Activated T-cell treated with anti-CD3 and anti-CD28 coated beads, Interleukin-2, amount 50 U/mL, for 48 hours (primary cell): ENCODE results near the gene DENND5A.
"Not testable (repeated sequence)": the region's sequence is repeated elsewhere in the genome, so short reads cannot be mapped to it uniquely, and the experiment has no call there.

ENCODE experiments used
- DNase-seq, 2 experiments: peaks; one replicate each; pipeline ENCODE4 v3.0.0-alpha.2; 2020

The DENND5A gene

DNA sequence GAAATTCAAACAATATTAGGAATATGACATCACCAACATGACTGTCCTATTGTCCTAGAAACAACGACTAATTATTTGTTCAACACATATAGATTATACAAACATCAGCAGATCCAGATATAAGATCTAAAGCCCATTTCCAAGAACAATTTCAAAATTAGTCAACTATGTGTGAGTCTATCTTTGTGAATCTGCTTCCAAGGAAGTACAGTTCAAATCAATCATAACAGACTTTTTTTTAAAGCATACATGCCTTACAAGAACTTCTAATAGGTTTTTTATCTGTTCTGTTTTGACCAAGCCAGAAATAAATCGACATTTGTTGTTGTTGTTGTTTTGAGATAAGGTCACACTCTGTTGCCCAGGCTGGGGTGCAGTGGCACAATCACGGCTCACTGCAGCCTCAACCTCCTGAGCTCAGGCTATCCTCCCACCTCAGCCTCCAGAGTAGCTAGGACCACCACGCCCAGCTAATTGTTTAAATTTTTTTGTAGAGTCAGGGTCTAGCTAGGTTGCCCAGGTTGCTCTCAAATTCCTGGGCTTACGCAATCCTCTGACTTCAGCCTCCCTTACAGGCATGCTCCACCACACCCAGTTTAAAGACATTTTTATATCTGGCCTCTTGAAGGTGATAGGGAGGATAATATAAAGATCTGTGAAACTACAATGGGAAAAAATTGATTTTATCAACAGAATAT lies 54.8 kb downstream of the DENND5A start:
- DNase-seq, result no peak

DNA sequence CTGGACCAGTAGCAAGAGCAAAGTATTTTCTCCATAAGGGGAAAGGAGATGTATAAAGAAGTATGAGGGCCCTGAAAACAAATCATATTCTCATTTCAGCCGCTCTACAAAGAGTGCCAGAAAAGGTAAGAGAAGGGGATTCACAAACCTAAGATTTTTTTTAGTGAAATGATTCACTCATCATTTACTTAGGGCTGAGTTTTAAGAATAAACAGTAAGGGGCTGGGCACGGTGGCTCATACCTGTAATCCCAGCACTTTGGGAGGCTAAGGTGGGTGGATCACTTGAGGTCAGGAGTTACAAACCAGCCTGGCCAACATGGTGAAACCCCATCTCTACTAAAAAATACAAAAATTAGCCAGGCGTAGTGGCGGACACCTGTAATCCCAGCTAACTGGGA lies 55.5 kb downstream of the DENND5A start:
- peak in 1 of 2 experiments; percentile 31 for DNase-seq

DNA sequence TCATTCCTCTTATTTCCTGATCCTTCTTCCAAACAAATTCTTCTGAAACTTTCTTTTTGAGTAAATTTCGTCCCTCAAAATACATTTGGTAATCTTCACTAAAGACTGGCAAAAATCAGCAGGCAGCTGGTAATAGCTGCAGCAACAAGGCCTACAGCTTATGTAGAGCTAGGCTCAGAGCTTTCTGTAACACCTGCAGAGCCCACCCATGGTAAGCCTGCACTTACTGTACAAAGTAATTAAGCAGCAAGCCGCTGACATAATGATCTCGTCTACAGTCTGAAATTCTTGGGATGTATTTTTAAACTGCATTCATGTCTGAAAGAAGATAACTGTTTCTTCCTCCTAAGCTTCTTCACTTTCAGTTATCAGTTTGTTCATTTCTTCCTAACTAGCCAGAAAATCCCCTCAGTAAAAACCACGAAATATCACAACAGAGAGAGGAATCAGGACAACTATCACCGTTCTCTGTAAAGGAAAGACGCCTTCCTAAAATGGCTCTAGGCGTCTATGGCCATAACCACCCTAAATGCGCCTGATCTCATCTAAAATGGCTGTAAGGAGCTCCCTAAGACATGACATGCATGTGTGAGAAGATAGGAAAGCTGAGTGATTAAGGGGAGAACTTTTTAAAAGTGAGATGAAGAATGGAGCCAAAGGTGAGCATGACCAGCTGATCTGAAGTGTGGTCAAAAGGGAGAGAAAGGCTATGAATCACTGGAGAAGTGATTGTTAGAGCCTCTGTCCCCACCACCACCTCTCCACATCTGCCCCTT lies 56.2 kb downstream of the DENND5A start:
- no peak for DNase-seq

DNA sequence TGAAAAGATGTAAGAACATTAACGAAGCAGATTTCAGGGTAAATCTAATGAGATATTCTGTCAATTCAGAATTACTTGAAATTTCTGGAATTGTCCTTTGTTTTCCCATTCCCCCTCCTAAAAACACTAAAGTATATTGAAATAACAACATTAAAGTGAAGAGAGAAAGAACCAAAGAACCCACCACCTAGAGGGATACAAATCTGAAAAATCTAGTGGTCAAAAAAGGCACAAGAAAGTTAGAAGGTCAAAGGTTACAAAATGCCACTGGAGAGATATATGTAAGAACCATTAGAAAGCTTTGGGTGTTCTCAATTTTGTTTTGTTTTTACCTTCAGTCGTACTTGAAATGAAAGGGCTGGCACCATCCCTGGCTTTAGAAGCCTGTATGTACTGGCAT lies 57.9 kb downstream of the DENND5A start:
- no peak for DNase-seq

DNA sequence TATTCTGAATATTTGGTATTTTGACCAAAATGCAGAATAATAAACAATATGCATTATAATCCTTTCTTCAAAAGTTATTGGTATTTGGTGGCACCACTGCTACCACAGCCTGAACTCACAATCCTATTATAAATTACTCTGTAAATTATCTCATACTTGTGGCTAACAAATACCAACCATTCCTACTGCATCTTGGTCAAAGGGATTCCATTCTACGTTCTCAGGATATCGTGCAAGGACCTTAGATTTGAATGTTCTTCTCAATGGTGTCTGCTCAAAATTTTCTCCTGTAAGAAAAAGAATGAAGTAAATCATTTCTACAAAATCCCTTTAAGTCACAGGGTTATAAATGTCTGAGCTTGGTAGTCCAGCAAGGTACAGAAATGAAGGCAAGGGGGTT lies 58.7 kb downstream of the DENND5A start:
- no peak for DNase-seq

DNA sequence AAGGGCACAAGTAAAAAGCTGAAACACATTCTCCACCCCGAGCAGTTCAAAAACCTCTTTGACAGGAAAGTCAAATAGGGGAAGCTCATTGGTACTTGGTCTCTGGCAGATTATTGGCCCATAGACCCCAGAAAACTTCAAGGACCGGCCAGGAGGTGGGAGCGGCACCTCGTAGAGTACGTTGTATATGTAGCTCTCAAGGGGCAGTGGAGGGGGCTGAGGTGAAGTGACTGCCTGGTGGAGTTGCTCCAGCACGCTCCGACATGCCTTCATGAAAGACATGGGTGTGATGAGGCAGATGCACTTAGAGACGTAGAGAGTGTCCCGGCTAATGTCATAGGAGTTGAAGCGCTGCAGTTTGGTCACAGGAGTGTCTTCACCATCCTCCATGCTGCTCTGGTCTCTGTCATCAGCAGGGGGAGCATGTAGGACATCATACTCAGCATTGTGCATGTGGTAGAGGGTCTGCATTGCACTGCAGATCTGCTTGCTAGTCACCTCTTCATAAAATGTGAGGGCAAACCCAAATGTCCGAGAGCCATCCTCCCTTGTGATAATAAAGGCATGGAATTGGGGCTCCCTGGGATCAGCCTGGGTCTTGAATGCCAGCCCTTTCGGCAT lies 61.3 kb downstream of the DENND5A start:
- no peak for DNase-seq

DNA sequence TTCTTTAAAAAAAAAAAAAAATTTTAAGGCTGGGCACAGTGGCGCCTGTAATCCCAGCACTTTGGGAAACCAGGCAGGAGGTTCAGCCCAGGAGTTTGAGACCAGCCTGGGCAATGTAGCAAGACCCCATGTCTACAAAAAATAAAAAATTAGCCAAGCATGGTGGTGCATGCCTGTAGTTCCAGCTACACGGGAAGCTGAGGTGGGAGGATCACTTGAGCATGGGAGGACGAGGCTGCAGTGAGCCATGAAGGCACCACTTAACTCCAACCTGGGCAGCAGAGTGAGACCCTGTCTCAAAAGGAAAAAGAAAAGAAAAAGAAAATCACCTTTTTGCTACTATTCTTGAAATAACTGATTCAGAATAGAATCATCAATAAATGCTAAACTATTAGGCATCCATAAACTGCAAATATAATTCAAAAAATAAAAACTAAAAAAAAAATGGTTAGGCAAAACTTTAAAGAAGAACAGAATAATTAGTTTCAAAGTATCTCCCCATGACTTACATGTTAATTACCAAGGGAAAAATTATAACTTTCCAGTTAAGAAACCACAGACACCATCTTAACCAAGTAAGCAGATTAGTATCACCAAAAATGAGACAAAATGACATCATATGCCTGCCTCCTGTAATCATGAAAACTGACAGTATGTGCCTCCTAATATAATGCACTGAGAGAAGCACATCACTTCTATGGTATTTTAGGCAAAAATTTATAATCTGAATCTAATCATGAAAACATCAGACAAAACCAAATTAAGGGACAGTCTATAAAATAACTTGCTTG lies 63.6 kb downstream of the DENND5A start:
- DNase-seq, result no peak

DNA sequence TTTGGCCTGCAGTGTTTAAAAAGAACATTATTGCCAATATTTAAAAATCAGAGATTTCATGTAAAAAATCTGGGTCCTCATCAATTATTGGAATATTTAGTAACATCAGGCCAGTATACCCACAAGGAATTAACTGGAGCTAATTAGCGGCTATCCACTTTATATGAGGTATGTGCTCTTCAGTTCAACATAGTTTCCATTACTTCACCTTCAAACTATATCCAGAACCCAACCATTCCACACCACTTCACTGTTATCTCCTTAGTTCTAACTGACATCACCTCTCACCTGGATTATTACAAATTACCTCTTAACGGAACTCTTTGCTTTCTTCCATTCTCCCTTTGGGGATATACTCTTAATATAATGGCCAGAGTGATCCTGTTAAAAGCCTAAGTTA lies 64.7 kb downstream of the DENND5A start:
- no peak for DNase-seq

DNA sequence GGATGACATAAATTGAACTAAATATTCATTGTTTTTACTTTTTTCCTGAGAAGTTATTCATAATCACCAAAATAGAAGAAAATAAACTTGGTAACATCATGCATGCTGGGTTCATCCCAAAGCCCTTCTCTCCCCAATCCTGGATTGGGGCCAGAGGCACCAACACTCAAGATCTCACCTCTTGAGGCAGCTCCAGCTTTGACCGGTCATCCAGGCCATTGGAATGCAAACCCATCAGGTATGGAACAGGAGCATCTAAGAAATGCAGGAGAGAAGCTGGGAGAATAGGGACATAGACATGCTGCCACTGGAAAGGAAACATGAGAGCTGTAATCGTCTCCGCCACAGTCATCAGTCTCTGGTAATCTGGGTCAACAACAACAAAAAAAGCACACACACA lies 71.8 kb downstream of the DENND5A start:
- no peak for DNase-seq

DNA sequence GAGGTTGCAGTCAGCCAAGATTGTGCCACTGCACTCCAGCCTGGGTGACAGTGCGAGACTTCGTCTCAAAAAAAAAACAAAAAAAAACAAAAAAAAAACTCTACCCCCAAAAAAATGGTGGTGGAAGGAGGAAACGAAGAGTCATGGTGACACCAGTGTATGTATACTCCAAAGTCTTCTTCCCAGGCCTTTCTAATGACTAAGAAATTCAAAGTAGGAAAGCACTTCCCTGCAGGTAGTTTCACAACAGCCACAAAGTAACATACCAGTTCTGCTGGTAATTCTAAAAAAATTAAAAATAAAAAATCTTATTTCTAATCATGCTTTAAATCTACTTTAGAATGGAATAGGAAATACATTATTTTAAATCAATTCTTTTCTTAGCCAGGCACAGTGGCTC lies 72.6 kb downstream of the DENND5A start:
- no peak for DNase-seq

DNA sequence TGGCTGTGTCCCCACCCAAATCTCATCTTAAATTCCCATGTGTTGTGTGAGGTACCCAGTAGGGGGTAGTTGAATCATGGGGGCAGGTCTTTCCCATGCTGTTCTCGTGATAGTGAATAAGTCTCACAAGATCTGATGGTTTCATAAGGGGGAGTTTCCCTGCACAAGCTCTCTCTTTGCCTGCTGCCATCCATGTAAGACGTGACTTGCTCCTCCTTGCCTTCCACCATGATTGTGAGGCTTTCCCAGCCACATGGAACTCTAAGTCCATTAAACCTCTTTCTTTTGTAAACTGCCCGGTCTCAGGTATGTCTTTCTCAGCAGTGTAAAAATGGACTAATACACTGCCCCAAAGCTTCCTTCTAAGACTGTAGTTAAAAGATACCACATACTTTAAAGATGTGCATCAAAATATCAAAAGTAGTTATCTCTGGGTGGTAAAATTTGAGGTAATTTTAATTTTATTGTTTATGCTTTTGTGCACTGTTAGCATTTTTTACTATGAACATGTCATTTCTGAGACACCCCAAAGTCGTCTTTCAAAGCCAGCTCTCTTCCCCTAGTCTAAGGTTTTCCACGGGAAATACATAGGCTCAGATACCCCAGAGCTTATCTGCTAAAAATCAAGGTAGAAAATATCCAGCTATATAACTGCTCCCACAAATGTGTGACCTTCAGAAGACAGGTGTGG lies 74.7 kb downstream of the DENND5A start:
- not testable (repeated sequence) for DNase-seq

DNA sequence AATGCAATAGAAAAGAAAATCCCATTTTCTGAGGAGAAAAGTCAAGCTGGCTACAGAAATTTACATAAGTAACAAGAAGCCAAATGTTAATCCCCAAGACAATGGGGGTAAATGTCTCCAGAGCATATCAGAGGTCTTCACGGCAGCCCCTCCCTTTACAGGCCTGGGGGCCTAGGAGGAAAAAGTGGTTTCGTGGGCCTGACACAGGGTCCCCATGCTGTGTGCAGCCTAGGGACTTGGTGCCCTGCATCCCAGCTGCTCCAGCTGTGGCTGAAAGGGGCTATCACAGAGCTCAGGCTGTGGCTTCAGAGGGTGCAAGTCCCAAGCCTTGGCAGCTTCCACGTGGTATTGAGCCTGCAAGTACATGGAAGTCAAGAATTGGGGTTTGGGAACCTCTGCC lies 76.3 kb downstream of the DENND5A start:
- not testable (repeated sequence) for DNase-seq

DNA sequence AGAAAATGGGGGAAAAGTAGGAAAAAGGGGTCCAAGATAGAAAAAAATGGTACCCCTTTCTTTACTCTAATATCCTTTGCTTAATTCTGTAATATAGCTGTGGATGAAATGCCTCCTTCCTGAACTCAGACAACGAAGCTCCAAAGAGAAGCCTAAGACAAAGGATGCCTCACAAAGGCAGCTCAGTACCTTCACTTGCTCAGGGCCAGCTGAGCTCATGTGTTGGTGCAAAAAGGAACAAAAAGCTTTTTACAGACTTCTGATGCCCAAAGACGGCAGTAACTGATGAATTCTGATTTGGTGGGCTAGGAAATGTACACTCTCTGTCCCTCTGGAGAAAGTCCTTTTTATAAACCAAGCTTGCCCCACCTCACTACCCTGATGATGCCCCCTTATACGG lies 77.5 kb downstream of the DENND5A start:
- no peak for DNase-seq

DNA sequence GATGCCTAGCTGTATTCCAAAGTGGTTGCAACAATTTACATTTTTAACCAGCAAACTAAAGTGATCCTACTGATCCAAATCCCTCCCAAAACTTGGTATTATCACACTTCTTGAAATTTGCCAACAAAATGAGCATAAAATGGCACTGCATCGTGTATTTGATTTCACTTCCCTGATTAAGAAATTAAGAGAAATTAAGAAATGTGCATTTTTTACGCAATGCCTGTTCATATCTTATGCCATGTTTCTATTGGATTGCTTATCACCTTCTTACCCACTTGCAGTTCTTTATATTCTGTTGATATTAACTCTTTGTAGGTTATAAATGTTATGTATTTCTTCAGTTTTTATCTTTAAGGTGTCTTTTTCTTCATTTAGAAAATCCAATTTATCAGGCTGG lies 80.6 kb downstream of the DENND5A start:
- DNase-seq, result no peak

DNA sequence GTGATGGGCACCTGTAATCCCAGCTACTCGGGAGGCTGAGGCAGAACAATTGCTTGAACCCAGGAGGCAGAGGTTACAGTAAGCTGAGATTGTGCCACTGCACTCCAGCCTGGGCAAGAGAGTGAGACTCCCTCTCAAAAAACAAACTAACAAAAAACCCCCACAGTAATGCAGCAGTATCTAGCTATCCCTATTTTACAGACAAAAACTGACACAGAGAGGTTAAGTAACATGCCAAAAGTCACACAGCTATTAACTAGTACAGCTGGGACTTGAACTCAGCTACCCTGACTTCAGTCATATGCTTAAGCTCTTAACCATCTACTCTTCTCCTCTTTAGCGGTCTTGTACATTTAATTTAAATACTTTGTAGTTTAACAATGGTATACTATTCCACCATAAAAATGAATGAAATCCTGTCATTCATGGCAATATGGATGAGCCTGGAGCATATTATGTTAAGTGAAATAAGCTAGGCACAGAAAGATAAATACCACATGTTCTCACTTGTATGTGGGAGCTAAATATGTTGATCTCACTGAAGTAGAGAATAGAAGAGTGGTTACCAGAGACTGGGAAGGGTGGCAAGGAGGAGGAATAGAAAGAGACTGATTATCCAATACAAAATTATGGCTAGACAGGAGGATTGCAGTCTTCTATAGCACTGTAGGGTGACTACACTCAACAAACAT lies 82.8 kb downstream of the DENND5A start:
- DNase-seq, result no peak

DNA sequence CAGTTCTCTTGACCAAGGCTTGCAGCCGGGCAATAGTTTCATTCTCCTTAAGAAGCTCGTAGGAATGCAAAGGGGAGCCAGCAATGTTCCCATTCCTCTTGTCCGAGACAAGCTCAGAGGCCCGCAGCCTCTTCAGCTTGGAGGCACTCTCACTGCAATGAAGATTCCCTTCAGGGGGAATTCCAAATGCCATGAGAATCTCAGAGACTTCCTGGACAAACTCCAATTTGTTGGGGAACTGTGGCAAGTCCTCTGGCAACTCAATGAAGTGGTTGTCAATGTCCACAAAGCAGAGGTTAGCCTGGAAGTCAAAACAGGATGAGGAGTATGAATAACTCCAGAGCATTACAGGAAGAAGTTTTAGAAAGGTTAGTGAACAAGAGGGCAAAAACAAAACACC lies 84.4 kb downstream of the DENND5A start:
- DNase-seq, result no peak

DNA sequence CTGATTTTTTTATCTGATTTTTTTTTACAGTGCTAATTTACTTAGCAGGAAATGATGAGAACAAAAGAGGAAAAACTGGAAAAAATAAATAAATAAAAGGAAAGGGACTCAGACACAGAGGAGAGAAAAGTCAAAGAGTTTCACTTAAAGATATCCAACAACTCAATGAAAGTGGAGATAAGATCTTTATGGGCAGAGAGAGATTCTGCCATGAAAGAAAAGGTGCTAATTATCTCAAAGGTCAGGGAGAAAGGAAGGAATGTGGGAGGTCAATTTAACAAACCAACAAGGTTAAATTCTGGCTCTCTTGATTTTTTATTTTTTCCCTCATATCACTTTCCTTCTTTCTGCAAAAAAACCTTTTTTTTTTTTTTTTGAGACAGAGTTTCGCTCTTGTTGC lies 86.0 kb downstream of the DENND5A start:
- no peak for DNase-seq

DNA sequence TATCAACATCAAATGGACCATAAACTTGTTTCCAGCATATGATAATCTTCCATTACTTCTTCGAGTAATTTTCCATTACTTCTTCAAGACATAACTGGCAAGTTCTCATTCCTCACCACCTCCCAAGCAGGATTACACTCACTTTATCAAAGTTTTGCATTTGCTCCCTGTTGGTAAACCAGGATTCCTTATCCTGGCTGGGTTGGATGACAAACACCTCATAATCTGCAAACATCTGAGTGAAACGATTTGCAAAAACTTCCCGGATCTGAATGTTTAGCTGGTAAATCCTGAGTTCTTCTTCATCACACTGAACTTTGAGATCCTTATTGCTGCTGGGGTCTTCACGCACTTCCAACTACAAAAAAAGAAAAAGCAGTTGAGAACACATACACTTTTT lies 86.4 kb downstream of the DENND5A start:
- no peak for DNase-seq

DNA sequence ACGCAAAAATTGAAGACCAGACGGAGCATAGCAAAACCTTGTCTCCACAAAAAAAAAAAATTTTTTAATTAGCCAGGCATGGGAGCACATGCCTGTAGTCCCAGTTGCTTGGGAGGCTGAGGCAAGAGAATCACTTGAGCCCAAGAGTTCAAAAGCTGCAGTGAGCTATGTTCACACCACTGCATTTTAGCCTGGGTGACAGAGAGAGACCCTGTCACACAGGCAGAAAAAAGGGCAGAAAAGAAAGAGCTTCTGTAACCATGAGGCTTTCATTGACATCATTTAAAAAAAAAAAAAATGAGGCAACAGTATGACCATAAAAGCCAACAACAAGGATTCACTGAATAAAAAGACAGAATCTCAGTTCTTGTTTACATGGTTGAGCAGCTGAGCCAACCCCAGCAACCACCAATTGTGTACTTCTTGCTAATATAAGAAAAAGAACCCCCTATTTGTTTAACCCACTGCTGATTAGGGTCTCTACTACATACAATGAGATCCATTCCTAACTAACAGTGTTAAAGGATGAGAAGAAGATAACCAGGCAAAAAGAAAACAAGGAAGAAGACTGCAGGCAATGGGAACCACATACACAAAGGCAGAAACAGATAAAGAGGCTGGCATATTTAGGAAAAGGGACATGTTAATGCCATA lies 87.6 kb downstream of the DENND5A start:
- DNase-seq, result no peak

DNA sequence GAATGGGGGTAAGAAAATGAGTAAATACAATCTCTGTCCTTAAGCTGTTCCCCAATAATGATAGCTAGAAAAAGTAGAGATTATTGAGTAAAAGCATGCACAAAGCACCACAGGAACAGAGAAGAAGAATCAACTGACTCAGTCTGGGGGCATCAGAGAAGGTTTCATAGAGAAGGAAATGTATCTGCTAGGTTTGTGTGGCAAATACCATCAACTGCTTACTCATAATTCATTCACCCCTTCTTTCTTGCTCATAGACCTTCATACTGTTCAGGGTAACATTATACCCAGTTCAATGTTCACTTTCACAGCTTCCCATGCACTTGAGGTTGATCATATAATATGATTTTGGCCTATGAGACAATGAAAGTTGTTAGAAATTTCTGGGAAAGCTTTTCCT lies 88.6 kb downstream of the DENND5A start:
- DNase-seq, result no peak

DNA sequence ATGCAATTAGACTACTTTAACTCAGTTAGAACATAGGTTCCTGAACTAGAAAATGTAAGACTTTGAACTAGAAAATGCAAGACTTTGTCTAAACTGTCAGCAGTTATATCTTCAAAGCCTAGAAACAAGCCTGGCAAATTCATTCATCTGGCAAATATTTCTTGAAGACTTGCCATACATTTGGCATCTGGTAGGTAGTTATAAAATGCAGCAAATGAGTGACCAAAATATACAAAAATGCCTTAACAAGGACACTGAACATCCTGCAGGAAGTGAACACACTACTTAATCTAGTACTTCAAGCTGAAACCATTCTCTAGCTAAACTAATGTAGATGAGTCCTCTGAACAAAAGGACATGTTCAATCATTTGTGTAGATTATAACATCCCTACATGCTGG lies 89.0 kb downstream of the DENND5A start:
- DNase-seq, result no peak

DNA sequence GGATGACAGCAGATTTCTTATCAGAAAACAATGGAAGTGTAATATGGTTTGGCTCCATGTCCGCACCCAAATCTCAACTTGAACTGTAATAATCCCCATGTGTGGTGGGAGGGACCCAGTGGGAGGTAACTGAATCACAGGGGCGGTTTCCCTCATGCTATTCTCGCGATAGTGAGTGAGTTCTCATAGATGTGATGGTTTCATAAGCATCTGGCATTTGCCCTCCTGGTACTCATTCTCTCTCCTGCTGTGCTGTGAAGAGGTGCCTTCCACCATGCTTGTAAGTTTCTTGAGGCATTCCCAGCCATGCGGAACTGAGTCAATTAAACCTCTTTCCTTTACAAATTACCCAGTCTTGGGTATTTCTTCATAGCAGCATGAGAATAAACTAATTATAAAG lies 92.8 kb downstream of the DENND5A start:
- no peak for DNase-seq
